ENCODE results near the gene KLHDC7A.
A peak's percentile ranks its signal among the peaks of the same experiment; 100 is the strongest.

KLHDC7A gene

GRCh38 chr1:18473195-18473815 lies 7.4 kb upstream of the KLHDC7A start:
- DNase-seq, result no peak

GRCh38 chr1:18474559-18475175 lies 6.1 kb upstream of the KLHDC7A start:
- DNase-seq, result no peak

- no peak for DNase-seq
Measured at GRCh38 chr1:18475234-18475905, 5.4 kb upstream of the KLHDC7A start.

- no peak for DNase-seq
Measured at GRCh38 chr1:18479454-18479853, 1.3 kb upstream of the KLHDC7A start.

GRCh38 chr1:18481190-18481920 lies 625 bp downstream of the KLHDC7A start:
- DNase-seq, result peak; percentile 62

GRCh38 chr1:18481921-18482701 lies 1.4 kb downstream of the KLHDC7A start:
- DNase-seq, result no peak

- DNase-seq, result no peak
Measured at GRCh38 chr1:18482721-18483425, 2.1 kb downstream of the KLHDC7A start.

GRCh38 chr1:18484276-18484675 lies 3.5 kb downstream of the KLHDC7A start:
- no peak for DNase-seq

GRCh38 chr1:18484721-18485120 lies 4.0 kb downstream of the KLHDC7A start:
- DNase-seq, result no peak

- no peak for DNase-seq
Measured at GRCh38 chr1:18485227-18485626, 4.5 kb downstream of the KLHDC7A start.

GRCh38 chr1:18486195-18486594 lies 5.5 kb downstream of the KLHDC7A start:
- no peak for DNase-seq

GRCh38 chr1:18489417-18490143 lies 8.8 kb downstream of the KLHDC7A start:
- DNase-seq, result no peak

GRCh38 chr1:18491168-18491567 lies 10.4 kb downstream of the KLHDC7A start:
- DNase-seq, result no peak

GRCh38 chr1:18494304-18494703 lies 13.6 kb downstream of the KLHDC7A start:
- no peak for DNase-seq

- no peak for DNase-seq
Measured at GRCh38 chr1:18495635-18496034, 14.9 kb downstream of the KLHDC7A start.

GRCh38 chr1:18496056-18496455 lies 15.3 kb downstream of the KLHDC7A start:
- DNase-seq, result no peak

GRCh38 chr1:18496497-18497235 lies 15.9 kb downstream of the KLHDC7A start:
- no peak for DNase-seq

- DNase-seq, result no peak
Measured at GRCh38 chr1:18501833-18502232, 21.1 kb downstream of the KLHDC7A start.

GRCh38 chr1:18504609-18505008 lies 23.9 kb downstream of the KLHDC7A start:
- DNase-seq, result no peak

GRCh38 chr1:18505666-18506065 lies 24.9 kb downstream of the KLHDC7A start:
- DNase-seq, result no peak

- DNase-seq, result no peak
Measured at GRCh38 chr1:18508084-18508483, 27.4 kb downstream of the KLHDC7A start.
